T-cell (primary cell): Measurements from ENCODE around the gene DEDD2. TPM values are rescaled to one million over a fixed set of nuclear protein-coding genes. Genes with fewer than 3 reads are reported as not detected.

Experiments
- ATAC-seq, 4 experiments: fragments of 200-7000 bp in 3 of 4; fragments of 150-1000 bp in 1 of 4; cut with Tn5 transposase; replicated peaks in 1 of 4; 1 replicate in 3 of 4; 2 replicates in 1 of 4; pipeline ENCODE4 v1.10.0; 2021; ENCODE audit warnings: moderate library complexity in 3 of 4, mild to moderate bottlenecking in 2 of 4, moderate number of reproducible peaks in 1 of 4
- CTCF ChIA-PET, 2 donors: fragments of 300-600 bp; sonication (Branson Sonifier 250); formaldehyde crosslinking; loops; one replicate each; lab custom pipeline; 2022; ENCODE audit warnings: antibody characterized with exemption in 2 of 2; lab: Charles Lee
- POLR2A ChIA-PET, 2 donors: fragments of 300-600 bp; sonication (Branson Sonifier 250); formaldehyde crosslinking; loops; one replicate each; lab custom pipeline; 2022; ENCODE audit warnings: antibody characterized with exemption in 2 of 2; lab: Charles Lee
- DNase-seq, 35 experiments: peaks; one replicate each; pipeline versions ENCODE4 v3.0.0 to v3.0.0-alpha.2; 2013 to 2023
- H3K27ac ChIP-seq: one replicate; pipeline ENCODE4 v1.5.1; 2013; ENCODE audit warnings: low read length
- H3K27me3 ChIP-seq, 2 experiments: replicated peaks in 1 of 2; 1 replicate in 1 of 2; 2 replicates in 1 of 2; pipeline versions ENCODE4 v1.6.1 to v1.7.0; 2013; ENCODE audit warnings: low read length in 1 of 2, mixed read lengths in 1 of 2; ENCODE audit not compliant: control insufficient read depth in 2 of 2, insufficient read depth in 2 of 2; ENCODE audit errors: extremely low read depth in 1 of 2
- H3K36me3 ChIP-seq, 2 donors: 1 replicate in 1 of 2; 2 replicates in 1 of 2; pipeline versions ENCODE4 v1.6.1 to v1.7.0; 2013; ENCODE audit warnings: low read length in 1 of 2; ENCODE audit not compliant: control insufficient read depth in 2 of 2, insufficient read depth in 1 of 2; ENCODE audit errors: extremely low read depth in 1 of 2
- H3K4me1 ChIP-seq, 2 experiments: 1 replicate in 1 of 2; 2 replicates in 1 of 2; pipeline versions ENCODE4 v1.6.1 to v1.7.0; 2013; ENCODE audit warnings: low read length in 2 of 2, mixed read lengths in 1 of 2; ENCODE audit not compliant: insufficient read depth in 2 of 2, control insufficient read depth in 1 of 2; ENCODE audit errors: extremely low read depth in 1 of 2
- H3K4me3 ChIP-seq, 2 donors: 1 replicate in 1 of 2; 2 replicates in 1 of 2; pipeline versions ENCODE4 v1.5.1 to v1.7.0; 2013; ENCODE audit warnings: mild to moderate bottlenecking in 2 of 2, low read length in 1 of 2, moderate library complexity in 1 of 2; ENCODE audit not compliant: control insufficient read depth in 1 of 2; ENCODE audit errors: extremely low read depth in 1 of 2
- H3K9me3 ChIP-seq: 2 replicates; pipeline ENCODE4 v1.7.0; 2013
- H3K27ac Mint-ChIP-seq, 2 donors: one replicate each; pipeline ENCODE4 v1.8.0; 2020 to 2021; ENCODE audit warnings: mild to moderate bottlenecking in 2 of 2, mixed read lengths in 2 of 2
- H3K27me3 Mint-ChIP-seq, 2 donors: one replicate each; pipeline ENCODE4 v1.8.0; 2021 to 2022; ENCODE audit warnings: mixed read lengths in 2 of 2
- H3K36me3 Mint-ChIP-seq: one replicate; pipeline ENCODE4 v1.8.0; 2021; ENCODE audit warnings: mixed read lengths
- H3K4me1 Mint-ChIP-seq, 3 donors: one replicate each; pipeline ENCODE4 v1.8.0; 2020 to 2022; ENCODE audit warnings: mixed read lengths in 3 of 3, mild to moderate bottlenecking in 1 of 3
- H3K4me3 Mint-ChIP-seq, 3 donors: one replicate each; pipeline ENCODE4 v1.8.0; 2020 to 2022; ENCODE audit warnings: mild to moderate bottlenecking in 3 of 3, mixed read lengths in 3 of 3, moderate library complexity in 3 of 3
- H3K9me3 Mint-ChIP-seq, 3 donors: one replicate each; pipeline ENCODE4 v1.8.0; 2020 to 2022; ENCODE audit warnings: mixed read lengths in 3 of 3
- WGBS: methylation state at CpG from one replicate; pipeline ENCODE4 v1.1.5; 2013; ENCODE audit warnings: missing lambda C conversion rate; ENCODE audit not compliant: insufficient coverage; 5-methylcytosine and 5-hydroxymethylcytosine counted together
- total RNA-seq, 35 experiments: library from RNA in 6 of 35; stranded (reverse) in 6 of 35; fragments of 120-200 nt in 1 of 35; gene quantifications; one replicate each; pipeline versions ENCODE4 v1.2.1 to v1.2.4 and lab custom pipeline; 2013 to 2026

DEDD2 gene
- total RNA-seq, 5 donors from 2014 or later (not counting 1 experiment from before 2014, with no cell fraction given), result 67.6 to 82.8 (median 71.0) TPM

DNA sequence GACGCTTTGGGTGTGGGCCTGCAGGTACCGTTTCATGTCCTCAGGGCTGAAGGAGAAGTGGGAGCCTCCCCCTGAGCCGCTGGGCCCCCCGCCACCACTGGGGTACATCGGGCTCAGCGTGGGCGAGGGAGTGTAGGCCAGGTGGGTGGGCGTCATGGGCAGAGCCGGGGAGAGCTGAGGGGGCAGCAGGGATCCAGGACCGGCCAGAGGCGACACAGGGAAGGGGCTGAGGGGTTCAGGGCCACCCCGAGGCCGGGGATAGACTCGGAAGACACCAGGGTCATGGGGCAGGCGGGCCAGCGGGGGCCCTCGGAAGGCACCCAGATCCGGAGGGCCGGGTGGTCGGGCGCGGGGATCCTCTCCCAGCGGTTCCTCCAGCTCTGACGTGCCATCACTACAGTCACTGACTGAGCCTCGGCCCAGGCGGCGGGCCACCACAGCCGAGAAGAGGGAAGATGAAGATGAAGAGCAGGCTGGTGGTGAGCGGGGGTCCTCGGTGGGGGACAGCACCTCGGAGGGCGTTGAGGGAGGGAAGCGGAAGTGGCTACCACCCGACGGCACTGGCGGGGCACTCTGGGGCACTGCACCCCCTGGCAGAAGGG, 31.8 kb upstream of the DEDD2 start:
- DNase-seq (no peak), ATAC-seq (no peak)
- peak overlapping the region in 1 of 3 donors; percentile 31 for H3K4me3 Mint-ChIP-seq
- H3K27me3 ChIP-seq, result no peaks in the 10 kb centered on the region
- H3K9me3 Mint-ChIP-seq, result no peaks in the 10 kb centered on the region
- no peaks in the 10 kb centered on the region for H3K36me3 Mint-ChIP-seq
- POLR2A ChIA-PET, result no interaction called here
- H3K9me3 ChIP-seq, result no peaks in the 10 kb centered on the region
- H3K27me3 Mint-ChIP-seq, result no peaks in the 10 kb centered on the region
- WGBS, result 90% methylated on average over 34 of the region's 36 CpGs
- CTCF ChIA-PET, result no interaction called here
- peaks cover 0 to 13% of the 10 kb centered on the region in 2 donors for H3K36me3 ChIP-seq
- no peak overlapping the region for H3K27ac ChIP-seq
- H3K4me3 ChIP-seq, result no peak overlapping the region
- peaks cover 25 to 43% of the 10 kb centered on the region in 2 experiments for H3K4me1 ChIP-seq
- H3K27ac Mint-ChIP-seq, result no peak overlapping the region
- H3K4me1 Mint-ChIP-seq, result peaks cover 43 to 46% (median 45%) of the 10 kb centered on the region in 3 donors

DNA sequence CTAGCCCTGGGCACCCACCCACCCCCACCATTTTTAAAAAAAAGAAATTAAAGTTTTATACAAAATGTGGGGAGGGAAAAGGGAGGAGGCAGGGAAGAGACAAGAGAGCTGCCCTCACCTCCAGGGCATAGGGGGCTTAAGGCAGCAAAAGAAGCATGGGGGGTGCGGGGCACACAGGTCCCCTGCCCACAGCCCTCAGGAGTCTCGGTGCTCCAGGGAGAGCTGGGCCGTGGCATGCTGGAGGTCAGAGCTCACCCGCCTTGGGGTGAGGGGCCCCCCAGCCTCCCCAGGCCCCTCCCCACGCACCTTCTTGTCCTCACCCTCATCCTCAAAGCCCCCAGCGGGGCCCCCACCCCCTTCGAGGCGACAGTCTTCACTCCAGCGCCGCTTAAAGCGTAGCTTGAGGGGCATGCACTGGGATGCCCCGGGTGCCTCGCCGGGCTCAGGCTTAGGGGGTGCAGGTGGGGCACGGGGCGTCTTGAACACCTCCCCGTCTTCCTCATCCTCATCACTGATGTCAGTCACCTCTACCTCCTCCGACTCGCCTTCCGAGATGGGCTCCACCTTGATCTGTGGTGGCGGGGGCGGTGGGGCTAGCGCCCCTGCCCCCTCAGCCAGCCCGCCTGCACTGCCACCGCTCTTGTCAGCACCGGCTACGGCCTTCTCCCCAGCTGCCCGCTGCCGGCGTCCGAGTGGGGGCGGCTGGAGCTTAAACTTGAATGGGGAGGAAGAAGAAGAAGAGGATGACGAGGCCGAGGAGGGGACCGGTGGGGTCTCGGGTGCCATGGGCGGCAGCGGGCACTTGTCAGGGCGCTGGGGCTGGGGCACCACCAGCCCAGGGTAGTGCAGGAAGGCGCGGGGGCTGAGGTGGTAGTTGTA, 31.0 kb upstream of the DEDD2 start:
- Histone ChIP-seq H3K4me3 (no peak overlapping the region), H3K9me3 (no peaks in the 10 kb centered on the region), H3K36me3 (peaks cover 0 to 13% of the 10 kb centered on the region in 2 donors), H3K4me1 (peaks cover 25 to 51% of the 10 kb centered on the region in 2 experiments), H3K27ac (no peak overlapping the region), H3K27me3 (no peaks in the 10 kb centered on the region)
- ChIA-PET POLR2A (interaction anchor here in 1 of 2 donors (0.6 kb wide), 1 partner anchor 9 kb away, joined by 4 read pairs; no protein-coding TSS in a partner anchor), CTCF (interaction anchor here in 1 of 2 donors (0.9 kb wide), 1 partner anchor 31 kb away, joined by 3 read pairs; no protein-coding TSS in a partner anchor)
- Mint-ChIP-seq H3K27me3 (no peaks in the 10 kb centered on the region), H3K36me3 (no peaks in the 10 kb centered on the region), H3K4me1 (peaks cover 45 to 50% (median 49%) of the 10 kb centered on the region in 3 donors), H3K9me3 (no peaks in the 10 kb centered on the region), H3K27ac (no peak overlapping the region), H3K4me3 (peak overlapping the region in 1 of 3 donors; percentile 31)
- DNase-seq (peak in 1 of 35 experiments; percentile 5), ATAC-seq (no peak)
- 89% methylated on average over 17 of the region's 41 CpGs for WGBS

DNA sequence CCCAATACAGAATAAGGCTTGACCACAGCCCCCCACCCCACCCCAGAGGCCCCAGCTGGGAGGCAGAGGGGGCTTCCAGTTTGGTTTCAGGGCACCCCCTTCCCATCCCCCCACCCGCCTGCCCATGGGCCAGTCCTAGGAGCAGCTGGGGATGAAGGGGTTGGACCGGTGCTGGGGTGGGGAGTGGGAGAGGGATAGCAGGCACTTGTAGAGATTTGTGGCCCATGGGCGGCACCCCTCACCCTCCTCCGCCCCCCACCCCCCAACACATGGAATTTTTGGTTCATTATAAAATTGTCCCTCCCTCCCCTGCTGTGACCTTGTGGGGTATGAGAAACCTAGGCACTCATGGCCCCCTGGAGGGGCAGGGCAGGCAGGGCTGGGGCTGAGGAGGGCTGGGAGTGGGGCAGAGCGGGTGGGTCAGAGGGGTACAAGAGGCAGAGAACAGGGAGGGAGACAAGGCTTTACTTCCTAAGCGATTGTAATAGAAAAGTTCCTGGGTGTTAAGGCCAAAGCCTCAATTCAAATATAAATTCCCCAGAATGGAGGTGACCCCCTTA, 30.2 kb upstream of the DEDD2 start:
- Mint-ChIP-seq H3K27ac (no peak overlapping the region), H3K9me3 (no peaks in the 10 kb centered on the region), H3K4me3 (no peak overlapping the region), H3K4me1 (peaks cover 49 to 51% (median 51%) of the 10 kb centered on the region in 3 donors), H3K36me3 (no peaks in the 10 kb centered on the region), H3K27me3 (no peaks in the 10 kb centered on the region)
- Histone ChIP-seq H3K27me3 (no peaks in the 10 kb centered on the region), H3K4me1 (peaks cover 23 to 50% of the 10 kb centered on the region in 2 experiments), H3K9me3 (no peaks in the 10 kb centered on the region), H3K27ac (no peak overlapping the region), H3K36me3 (peaks cover 0 to 13% of the 10 kb centered on the region in 2 donors), H3K4me3 (no peak overlapping the region)
- ChIA-PET POLR2A (no interaction called here), CTCF (interaction anchor here in 1 of 2 donors (0.9 to 1.9 kb wide), 2 partner anchors 32 kb away, joined by 3 to 6 read pairs; no protein-coding TSS in a partner anchor)
- ATAC-seq (no peak), DNase-seq (no peak)
- WGBS, result no CpG with 5 or more reads among the region's 6 CpGs

DNA sequence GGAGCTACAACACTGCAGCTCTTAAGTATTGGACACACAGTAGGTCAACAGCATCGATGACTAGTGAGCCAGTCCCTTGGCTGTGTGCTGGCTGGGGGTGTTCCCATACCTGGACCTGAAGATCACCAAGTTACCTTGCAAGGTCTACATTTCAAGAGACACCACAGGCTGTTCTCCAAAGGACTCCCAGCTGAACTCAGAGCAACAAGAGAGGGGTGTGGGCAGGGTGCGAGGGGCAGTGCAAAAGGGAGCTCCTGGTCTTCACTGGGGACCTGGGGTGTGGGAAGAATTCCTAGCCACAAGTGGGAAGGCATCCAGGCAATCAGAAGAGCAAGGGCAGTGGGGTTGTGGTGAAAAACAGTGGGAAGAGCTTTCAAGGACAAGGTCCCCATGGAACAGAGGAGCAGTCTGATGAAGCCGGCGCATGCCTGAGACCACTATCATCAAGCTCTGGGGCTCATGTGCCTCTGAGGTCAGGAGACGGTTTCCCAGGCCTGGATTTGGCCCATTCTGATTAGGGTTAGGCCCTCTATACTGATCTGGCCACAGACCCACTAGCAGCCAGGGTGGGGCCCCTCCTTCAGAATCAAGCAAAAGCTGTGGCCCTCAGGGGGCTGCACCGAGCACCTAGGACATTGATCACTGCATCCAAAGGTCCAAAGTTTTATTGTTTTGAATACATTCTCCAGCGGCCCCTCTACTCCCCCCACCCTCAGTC, 29.6 kb upstream of the DEDD2 start:
- Mint-ChIP-seq H3K36me3 (no peaks in the 10 kb centered on the region), H3K4me3 (no peak overlapping the region), H3K4me1 (peaks cover 43 to 46% (median 45%) of the 10 kb centered on the region in 3 donors), H3K27me3 (no peaks in the 10 kb centered on the region), H3K27ac (peak overlapping the region; percentile 44 to 84), H3K9me3 (no peaks in the 10 kb centered on the region)
- DNase-seq (peak in 1 of 35 experiments; percentile 2), ATAC-seq (no peak)
- no peak overlapping the region for H3K4me3 ChIP-seq
- CTCF ChIA-PET, result interaction anchor here (0.5 to 1.9 kb wide), 4 partner anchors 32 to 65 kb away, joined by 3 to 6 read pairs (median 4); no protein-coding TSS in a partner anchor
- POLR2A ChIA-PET, result interaction anchor here in 1 of 2 donors (0.7 kb wide), 1 partner anchor 24 kb away, joined by 3 read pairs; no protein-coding TSS in a partner anchor
- H3K4me1 ChIP-seq, result peaks cover 18 to 44% of the 10 kb centered on the region in 2 experiments
- H3K9me3 ChIP-seq, result no peaks in the 10 kb centered on the region
- peaks cover 0 to 13% of the 10 kb centered on the region in 2 donors for H3K36me3 ChIP-seq
- H3K27ac ChIP-seq, result no peak overlapping the region
- no peaks in the 10 kb centered on the region for H3K27me3 ChIP-seq
- 87% methylated on average over 4 of the region's 7 CpGs for WGBS

DNA sequence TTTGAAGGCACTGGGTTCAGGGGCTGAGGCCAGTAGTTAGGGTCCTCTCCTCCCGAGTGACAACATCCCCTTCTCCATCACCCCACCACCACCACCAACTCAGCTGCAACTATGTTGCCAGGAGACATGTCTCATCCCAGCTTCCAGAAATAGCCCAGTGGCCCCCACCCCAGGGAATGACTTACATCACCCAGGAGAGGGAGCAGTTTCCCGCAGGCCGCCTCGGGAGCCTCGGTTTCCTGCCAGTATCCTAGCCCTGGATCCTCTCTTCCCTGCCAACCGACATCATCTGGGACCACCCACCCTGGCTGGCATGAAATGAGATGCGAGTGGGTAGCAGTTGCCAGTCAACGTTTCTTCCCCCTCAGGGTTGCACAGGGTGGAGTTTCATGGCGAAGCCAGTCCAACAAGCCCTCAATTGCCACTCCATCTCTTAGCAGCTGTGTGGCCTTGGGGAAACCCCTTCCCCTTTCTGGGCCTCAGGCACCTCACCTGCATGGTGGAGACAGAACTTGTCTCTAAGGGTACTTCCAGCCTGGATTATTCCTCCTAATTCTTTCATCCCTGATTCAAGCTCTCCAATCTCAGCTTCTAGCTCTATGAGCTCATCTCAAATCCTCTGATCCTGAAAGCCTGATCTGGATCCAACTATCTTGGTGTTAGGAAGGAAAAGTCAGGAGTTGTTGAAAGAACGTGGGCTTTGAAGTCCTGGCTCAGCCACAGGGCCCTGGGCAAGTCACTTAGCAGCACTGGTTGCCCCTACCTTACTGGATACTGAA, 28.9 kb upstream of the DEDD2 start:
- Histone ChIP-seq H3K36me3 (peaks cover 0 to 13% of the 10 kb centered on the region in 2 donors), H3K9me3 (no peaks in the 10 kb centered on the region), H3K27me3 (no peaks in the 10 kb centered on the region), H3K27ac (no peak overlapping the region), H3K4me1 (peaks cover 15 to 43% of the 10 kb centered on the region in 2 experiments), H3K4me3 (no peak overlapping the region)
- Mint-ChIP-seq H3K27me3 (no peaks in the 10 kb centered on the region), H3K9me3 (no peaks in the 10 kb centered on the region), H3K36me3 (no peaks in the 10 kb centered on the region), H3K4me1 (peaks cover 41 to 45% (median 42%) of the 10 kb centered on the region in 3 donors), H3K27ac (peak overlapping the region; percentile 70 to 100), H3K4me3 (no peak overlapping the region)
- DNase-seq (peak in 2 of 35 experiments; percentile 6 to 26), ATAC-seq (no peak)
- POLR2A ChIA-PET, result interaction anchor here in 1 of 2 donors (0.7 kb wide), 1 partner anchor 25 kb away, joined by 3 read pairs; no protein-coding TSS in a partner anchor
- 68% methylated on average over 5 of the region's 10 CpGs for WGBS
- CTCF ChIA-PET, result interaction anchor here (0.5 to 1.9 kb wide), 4 partner anchors 33 to 64 kb away, joined by 3 to 6 read pairs (median 4); no protein-coding TSS in a partner anchor
